AG10803 (cell line): Measurements from ENCODE around the gene MYADM.
A peak's percentile ranks its signal among the peaks of the same experiment; 100 is the strongest.

Source experiments
- DNase-seq: peaks from one replicate; pipeline ENCODE4 v3.0.0; 2010; ENCODE audit warnings: low read depth
- H3K4me3 ChIP-seq: 2 replicates; pipeline ENCODE4 v1.5.1; 2011; ENCODE audit warnings: mild to moderate bottlenecking, low read length, control low read depth
- CTCF ChIP-seq: conservative IDR thresholded peaks from 2 replicates; pipeline ENCODE4 v1.5.1; 2011; ENCODE audit warnings: mild to moderate bottlenecking, low read length, control low read depth, inconsistent platforms

Gene MYADM

GRCh38 chr19:53870485-53870844 is 2.8 kb downstream of the MYADM start:
- H3K4me3 ChIP-seq, result peak overlapping the region; percentile 28
- DNase-seq, result no peak
- TF ChIP-seq CTCF, result no peak

DNA sequence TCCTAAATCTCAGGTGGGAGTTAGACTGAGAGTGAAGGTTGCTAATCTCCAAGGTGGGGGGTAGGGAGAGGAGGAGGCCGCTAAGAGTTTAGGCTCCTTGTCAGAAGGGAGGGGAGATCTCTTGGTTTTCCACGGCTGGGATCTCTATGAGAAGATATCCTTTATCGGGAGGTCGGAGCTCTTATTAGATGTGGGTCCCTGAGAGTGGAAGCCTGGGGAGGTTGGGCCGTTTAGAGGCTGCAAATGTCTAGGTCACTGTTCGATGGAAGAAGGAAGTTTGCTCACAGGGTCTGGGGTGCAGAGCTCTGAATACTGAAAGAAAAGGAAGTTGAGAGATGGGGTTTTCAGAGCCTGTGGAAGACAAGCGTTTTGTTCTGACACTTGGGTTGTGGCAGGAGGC is 3.8 kb downstream of the MYADM start:
- TF ChIP-seq CTCF, result no peak
- no peak for DNase-seq

GRCh38 chr19:53872762-53873161 is 5.1 kb downstream of the MYADM start:
- TF ChIP-seq CTCF, result no peak
- DNase-seq, result no peak
- H3K4me3 ChIP-seq, result no peak overlapping the region

More for the DNA sequence above, 3.8 kb downstream of the MYADM start:
- H3K4me3 ChIP-seq, result no peak overlapping the region

DNA sequence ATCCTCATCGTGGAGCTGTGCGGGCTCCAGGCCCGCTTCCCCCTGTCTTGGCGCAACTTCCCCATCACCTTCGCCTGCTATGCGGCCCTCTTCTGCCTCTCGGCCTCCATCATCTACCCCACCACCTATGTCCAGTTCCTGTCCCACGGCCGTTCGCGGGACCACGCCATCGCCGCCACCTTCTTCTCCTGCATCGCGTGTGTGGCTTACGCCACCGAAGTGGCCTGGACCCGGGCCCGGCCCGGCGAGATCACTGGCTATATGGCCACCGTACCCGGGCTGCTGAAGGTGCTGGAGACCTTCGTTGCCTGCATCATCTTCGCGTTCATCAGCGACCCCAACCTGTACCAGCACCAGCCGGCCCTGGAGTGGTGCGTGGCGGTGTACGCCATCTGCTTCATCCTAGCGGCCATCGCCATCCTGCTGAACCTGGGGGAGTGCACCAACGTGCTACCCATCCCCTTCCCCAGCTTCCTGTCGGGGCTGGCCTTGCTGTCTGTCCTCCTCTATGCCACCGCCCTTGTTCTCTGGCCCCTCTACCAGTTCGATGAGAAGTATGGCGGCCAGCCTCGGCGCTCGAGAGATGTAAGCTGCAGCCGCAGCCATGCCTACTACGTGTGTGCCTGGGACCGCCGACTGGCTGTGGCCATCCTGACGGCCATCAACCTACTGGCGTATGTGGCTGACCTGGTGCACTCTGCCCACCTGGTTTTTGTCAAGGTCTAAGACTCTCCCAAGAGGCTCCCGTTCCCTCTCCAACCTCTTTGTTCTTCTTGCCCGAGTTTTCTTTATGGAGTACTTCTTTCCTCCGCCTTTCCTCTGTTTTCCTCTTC is 6.3 kb downstream of the MYADM start:
- no peak for DNase-seq
- H3K4me3 ChIP-seq, result no peak overlapping the region
- no peak for TF ChIP-seq CTCF

DNA sequence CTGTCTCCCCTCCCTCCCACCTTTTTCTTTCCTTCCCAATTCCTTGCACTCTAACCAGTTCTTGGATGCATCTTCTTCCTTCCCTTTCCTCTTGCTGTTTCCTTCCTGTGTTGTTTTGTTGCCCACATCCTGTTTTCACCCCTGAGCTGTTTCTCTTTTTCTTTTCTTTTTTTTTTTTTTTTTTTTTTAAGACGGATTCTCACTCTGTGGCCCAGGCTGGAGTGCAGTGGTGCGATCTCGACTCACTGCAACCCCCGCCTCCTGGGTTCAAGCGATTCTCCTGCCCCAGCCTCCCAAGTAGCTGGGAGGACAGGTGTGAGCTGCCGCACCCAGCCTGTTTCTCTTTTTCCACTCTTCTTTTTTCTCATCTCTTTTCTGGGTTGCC is 6.9 kb downstream of the MYADM start:
- no peak for TF ChIP-seq CTCF
- H3K4me3 ChIP-seq, result no peak overlapping the region
- DNase-seq, result no peak

DNA sequence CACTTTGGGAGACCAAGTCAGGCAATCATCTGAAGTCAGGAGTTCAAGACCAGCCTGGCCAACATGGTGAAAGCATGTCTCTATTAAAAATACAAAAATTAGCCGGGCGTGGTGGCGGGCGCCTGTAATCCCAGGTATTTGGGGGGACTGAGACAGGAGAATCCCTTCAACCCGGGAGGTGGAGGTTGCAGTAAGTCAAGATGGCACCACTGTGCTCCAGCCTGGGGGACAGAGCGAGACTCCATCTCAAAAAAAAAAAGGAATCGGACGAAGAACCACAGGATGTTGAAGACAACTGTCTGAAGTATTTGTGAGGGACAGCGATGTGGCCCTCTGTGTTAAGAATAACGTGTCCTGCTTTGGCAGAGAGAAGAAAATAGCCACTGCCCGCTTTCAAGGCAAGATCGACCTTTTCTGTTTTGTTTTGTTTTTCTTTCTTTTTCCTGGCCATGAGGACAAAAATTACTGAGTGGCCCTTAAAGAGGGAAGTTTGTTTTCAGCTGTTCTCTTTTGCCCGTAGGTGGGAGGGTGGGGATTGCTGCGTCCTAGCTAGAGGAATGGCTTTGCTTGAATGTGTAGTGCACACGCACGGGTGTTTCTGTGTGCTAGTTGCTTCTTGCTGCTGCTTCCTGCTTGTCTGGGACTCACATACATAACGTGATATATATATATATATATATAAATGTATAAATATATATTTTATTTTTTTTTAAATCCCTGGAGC is 8.1 kb downstream of the MYADM start:
- DNase-seq, result no peak
- no peak for TF ChIP-seq CTCF
- H3K4me3 ChIP-seq, result no peak overlapping the region
